GM12878 (cell line): ENCODE data around the gene CCSER1. TPM values are rescaled to one million over a fixed set of nuclear protein-coding genes. Genes with fewer than 3 reads are reported as not detected.

Experiments used
- ATAC-seq: fragments of 200-7000 bp; cut with Tn5 transposase; 3 replicates; pipeline ENCODE4 v1.9.1; 2020; ENCODE audit warnings: mild to moderate bottlenecking, moderate library complexity
- BruUV-seq: library from RNA; stranded (reverse); fragments of 400-500 nt; replicated peaks from 2 replicates; lab custom pipeline; 2021; lab: Mats Ljungman, UMichigan
- CTCF ChIA-PET: fragments of 300-600 bp; sonication (Branson Sonifier 250); formaldehyde crosslinking; extraction: SDS; loops from one replicate; lab custom pipeline; 2021; ENCODE audit warnings: inconsistent platforms; lab: Yijun Ruan, JAX
- POLR2A ChIA-PET: fragments of 350-600 bp; formaldehyde crosslinking; extraction: SDS; loops from one replicate; lab custom pipeline; 2021; ENCODE audit warnings: inconsistent platforms; lab: Charles Lee
- RAD21 ChIA-PET: fragments of 300-600 bp; sonication (Branson Sonifier 250); formaldehyde crosslinking; loops from one replicate; lab custom pipeline; 2023; ENCODE audit warnings: antibody characterized with exemption; ENCODE audit not compliant: unreplicated experiment; lab: Charles Lee
- SMC1A ChIA-PET: fragments of 300-600 bp; sonication (Branson Sonifier 250); formaldehyde crosslinking; loops from one replicate; lab custom pipeline; 2023; ENCODE audit not compliant: unreplicated experiment, uncharacterized antibody; lab: Charles Lee
- DNase-seq: peaks from one replicate; pipeline ENCODE4 v3.0.0-alpha.2; 2011; ENCODE audit warnings: low read depth, low spot score
- FAIRE-seq: peaks from 3 replicates; lab custom pipeline; 2011; peaks lifted over from hg19 to GRCh38; lab: Jason Lieb, UNC
- H2AFZ ChIP-seq: 2 replicates; pipeline ENCODE4 v1.6.0; 2011; ENCODE audit warnings: low read depth, low read length, control low read depth; ENCODE audit not compliant: control insufficient read depth
- H3K27ac ChIP-seq: 2 replicates; pipeline ENCODE4 v1.5.1; 2011; ENCODE audit warnings: control low read depth; ENCODE audit not compliant: control insufficient read depth, insufficient read depth
- H3K27me3 ChIP-seq, 2 experiments: replicated peaks in 1 of 2; 2 replicates each; pipeline versions ENCODE4 v1.6.0 to v1.6.1; 2011; ENCODE audit warnings: low read length in 1 of 2; ENCODE audit not compliant: control insufficient read depth in 2 of 2, insufficient read depth in 2 of 2
- H3K36me3 ChIP-seq, 2 experiments: 2 replicates each; pipeline ENCODE4 v1.5.1; 2011; ENCODE audit warnings: low read length in 1 of 2; ENCODE audit not compliant: control insufficient read depth in 2 of 2, insufficient read depth in 2 of 2
- H3K4me1 ChIP-seq: 2 replicates; pipeline ENCODE4 v1.6.1; 2011; ENCODE audit warnings: mild to moderate bottlenecking, low read length, moderate library complexity, mixed read lengths; ENCODE audit not compliant: control insufficient read depth, insufficient read depth
- H3K4me2 ChIP-seq: 2 replicates; pipeline ENCODE4 v1.6.0; 2011; ENCODE audit warnings: control low read depth; ENCODE audit not compliant: control insufficient read depth, insufficient read depth
- H3K4me3 ChIP-seq: fragments of 200-600 bp; sonication (generic); 2 replicates; pipeline ENCODE4 v1.5.1; 2016
- H3K79me2 ChIP-seq: 2 replicates; pipeline ENCODE4 v1.6.0; 2011; ENCODE audit warnings: low read length; ENCODE audit not compliant: control insufficient read depth, insufficient read depth
- H3K9ac ChIP-seq: 2 replicates; pipeline ENCODE4 v1.8.0; 2011; ENCODE audit warnings: low read length, control low read depth, mixed read lengths; ENCODE audit not compliant: control insufficient read depth, insufficient read depth
- H3K9me3 ChIP-seq: replicated peaks from 3 replicates; pipeline ENCODE4 v1.5.1; 2011; ENCODE audit warnings: mild to moderate bottlenecking, low read length; ENCODE audit not compliant: control insufficient read depth, insufficient read depth
- H4K20me1 ChIP-seq: 2 replicates; pipeline ENCODE4 v1.6.0; 2011; ENCODE audit not compliant: control insufficient read depth, insufficient read depth
- CBX5 ChIP-seq: sonication (generic); IDR thresholded peaks from 2 replicates; pipeline ENCODE4 v1.6.1; 2016; ENCODE audit warnings: low read depth, moderate library complexity, mild to moderate bottlenecking, inconsistent platforms
- CEBPB ChIP-seq, 2 experiments: fragments of 150-350 bp in 1 of 2; IDR thresholded peaks; 2 replicates each; pipeline ENCODE4 v1.6.1; 2012 to 2014; ENCODE audit warnings: low read depth in 2 of 2, low read length in 2 of 2, borderline replicate concordance in 1 of 2, inconsistent platforms in 1 of 2
- CEBPZ ChIP-seq: fragments of 150-350 bp; IDR thresholded peaks from 2 replicates; pipeline ENCODE4 v1.6.1; 2016; ENCODE audit warnings: low read depth, low read length
- E4F1 ChIP-seq: fragments of 450-650 bp; IDR thresholded peaks from 2 replicates; pipeline ENCODE4 v1.6.1; 2018; ENCODE audit warnings: borderline replicate concordance, mild to moderate bottlenecking; ENCODE audit not compliant: partially characterized antibody
- EZH2 ChIP-seq: IDR thresholded peaks from 2 replicates; pipeline ENCODE4 v1.6.1; 2012; ENCODE audit warnings: low read depth, mild to moderate bottlenecking, control low read depth, inconsistent platforms, low read length, borderline replicate concordance; ENCODE audit not compliant: control insufficient read depth
- FOXM1 ChIP-seq: IDR thresholded peaks from 2 replicates; pipeline ENCODE4 v1.6.1; 2012; ENCODE audit warnings: low read depth, mild to moderate bottlenecking, inconsistent platforms, low read length, moderate library complexity
- GABPA ChIP-seq: IDR thresholded peaks from 2 replicates; pipeline ENCODE4 v1.6.1; 2014; ENCODE audit warnings: antibody characterized with exemption, low read depth, mild to moderate bottlenecking, inconsistent platforms
- HDGF ChIP-seq: fragments of 450-650 bp; IDR thresholded peaks from 2 replicates; pipeline ENCODE4 v1.6.1; 2016; ENCODE audit warnings: antibody characterized with exemption
- IKZF2 ChIP-seq, 2 experiments: fragments of 450-650 bp; IDR thresholded peaks; 2 replicates each; pipeline ENCODE4 v1.6.1; 2017; ENCODE audit warnings: mild to moderate bottlenecking in 2 of 2, moderate library complexity in 2 of 2
- RUNX3 ChIP-seq: IDR thresholded peaks from 2 replicates; pipeline ENCODE4 v1.6.1; 2012; ENCODE audit warnings: low read length, inconsistent platforms
- SIX5 ChIP-seq: IDR thresholded peaks from 2 replicates; pipeline ENCODE4 v1.6.1; 2011; ENCODE audit warnings: mild to moderate bottlenecking, low read depth, low read length, moderate library complexity; ENCODE audit not compliant: severe bottlenecking
- SREBF2 ChIP-seq: IDR thresholded peaks from 2 replicates; pipeline ENCODE4 v1.6.1; 2012; ENCODE audit warnings: mild to moderate bottlenecking, low read length
- SRF ChIP-seq, 2 experiments: IDR thresholded peaks; 2 replicates each; pipeline ENCODE4 v1.6.1; 2011; ENCODE audit warnings: low read depth in 2 of 2, low read length in 2 of 2, mild to moderate bottlenecking in 1 of 2, moderate library complexity in 1 of 2
- ZNF274 ChIP-seq: IDR thresholded peaks from one replicate; pipeline ENCODE4 v1.8.0; 2011; ENCODE audit not compliant: insufficient read length, insufficient read depth
- WGBS: methylation state at CpG from one replicate; pipeline ENCODE4 v1.1.6; 2016; ENCODE audit warnings: low lambda C conversion rate; ENCODE audit not compliant: insufficient replicate concordance, insufficient coverage; ENCODE audit errors: missing lambda C conversion rate; 5-methylcytosine and 5-hydroxymethylcytosine counted together
- in situ Hi-C: fragments of 300-500 bp; cut with MboI; formaldehyde crosslinking; loops from 9 replicates; pipeline ENCODE4 v1.14.3; 2018; ENCODE audit warnings: mixed read lengths
- intact Hi-C: fragments of 100-400 bp; cut with micrococcal nuclease; formaldehyde crosslinking; loops from one replicate; pipeline ENCODE4 v1.14.2; 2022; ENCODE audit not compliant: unreplicated experiment
- polyA plus RNA-seq, 11 experiments: library from polyadenylated mRNA; depleted of rRNA in 4 of 11; unstranded in 6 of 11; stranded (reverse) in 5 of 11; fragments of >200 nt; fragmentation: Nextera tagmentation in 4 of 11; fragmentation: Illumina TruSeq in 1 of 11; extraction: Ambion mirVana in 4 of 11; extraction: Trizol in 1 of 11; gene quantifications; 1 replicate in 1 of 11; 2 replicates in 10 of 11; pipeline versions ENCODE4 v1.2.1 to v1.2.3, GENCODE V29; 2011 to 2016; ENCODE audit warnings: inconsistent platforms in 2 of 11, missing spikeins in 2 of 11, low read depth in 1 of 11
- total RNA-seq, 4 experiments: library from RNA; depleted of rRNA in 3 of 4; stranded (reverse); fragments of >200 nt in 3 of 4; fragmentation: Illumina TruSeq in 1 of 4; extraction: Trizol in 1 of 4; gene quantifications; 2 replicates each; pipeline versions ENCODE4 v1.2.1 to v1.2.3, GENCODE V29; 2013 to 2021
- TF ChIP-seq, protein P1 (sequence below): fragments of 450-650 bp; IDR thresholded peaks from 2 replicates; pipeline ENCODE4 v1.6.1; 2016; ENCODE audit warnings: mild to moderate bottlenecking
- TF ChIP-seq, protein P2 (sequence below): IDR thresholded peaks from 2 replicates; pipeline ENCODE4 v1.6.1; 2011; ENCODE audit warnings: low read depth, mild to moderate bottlenecking, low read length, moderate library complexity, borderline replicate concordance; ENCODE audit errors: extremely low read depth

Gene CCSER1
- total and polyA plus RNA-seq, 10 of the 15 experiments (the other 5 are each of a cell fraction or from before 2014, with no cell fraction given) = 0.22 to 2.7 (median 1.0) TPM

DNA sequence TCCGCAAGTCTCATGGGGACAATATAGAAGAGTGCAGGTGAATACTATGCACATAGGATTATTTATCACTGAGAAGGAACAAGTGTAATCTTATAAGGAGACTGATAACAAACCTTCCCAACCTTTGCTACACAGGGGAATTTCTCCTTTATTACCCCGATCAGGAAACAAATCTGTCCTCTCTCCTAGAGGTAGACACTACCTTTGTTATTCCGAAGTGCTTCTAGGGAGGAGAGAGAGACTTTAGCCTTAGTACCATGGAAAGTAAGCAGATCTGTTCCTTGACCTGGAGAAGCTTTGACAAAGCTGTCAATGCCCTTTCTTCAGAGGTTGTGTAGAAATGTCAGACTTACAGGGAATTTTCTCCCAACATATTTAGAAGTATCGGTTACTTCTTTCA is 475.5 kb downstream of the CCSER1 start (continued):
- no peak for TF ChIP-seq CEBPZ
- TF ChIP-seq CEBPB (IDR thresholded peaks at IDR 0.05; ENCODE audit: borderline replicate concordance in 1 of 2, low read depth in 2 of 2, low read length in 2 of 2) = no peak
- TF ChIP-seq SIX5 = no peak
- no peak for TF ChIP-seq FOXM1
- TF ChIP-seq EZH2 = no peak

DNA sequence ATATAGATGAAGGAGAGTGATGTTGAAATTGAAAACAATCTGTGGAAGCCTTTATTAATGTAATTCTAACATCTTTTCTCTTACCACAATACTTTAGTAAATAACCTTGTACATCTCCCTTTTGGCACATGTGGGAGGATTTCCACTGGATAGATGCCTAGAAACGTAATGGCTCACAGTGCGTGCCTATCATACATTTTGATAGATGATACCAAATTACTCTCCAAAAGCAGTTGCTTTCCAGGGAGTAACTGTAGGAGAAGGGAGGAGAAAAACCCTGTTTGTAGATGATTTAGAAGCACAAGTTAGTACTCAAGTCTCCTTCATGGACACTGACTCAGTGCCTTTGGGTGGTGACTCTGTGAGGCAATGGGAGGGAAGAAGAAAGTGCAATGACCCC is 476.3 kb downstream of the CCSER1 start:
- SMC1A ChIA-PET = interaction anchor here (1.0 kb wide), 1 partner anchor 295 kb away, joined by 3 read pairs; no protein-coding TSS in a partner anchor
- CTCF ChIA-PET = no interaction called here
- no peaks in the 10 kb centered on the region for H3K36me3 ChIP-seq
- no peak overlapping the region for H3K27ac ChIP-seq
- BruUV-seq = no TSS peak
- no peak overlapping the region for H2AFZ ChIP-seq
- no peaks in the 10 kb centered on the region for H3K79me2 ChIP-seq
- ATAC-seq (no peak), FAIRE-seq (no peak), DNase-seq (no peak)
- H3K4me3 ChIP-seq = no peak overlapping the region
- H3K4me1 ChIP-seq = no peaks in the 10 kb centered on the region
- in situ Hi-C loops (no loop called here), intact Hi-C loops (no loop called here)
- RAD21 ChIA-PET = no interaction called here
- no peaks in the 10 kb centered on the region for H3K9me3 ChIP-seq
- POLR2A ChIA-PET = interaction anchor here (1.6 kb wide), 1 partner anchor 8 kb away, joined by 3 read pairs; no protein-coding TSS in a partner anchor
- no peaks in the 10 kb centered on the region for H3K27me3 ChIP-seq
- no peaks in the 10 kb centered on the region for H4K20me1 ChIP-seq
- 0% methylated on average over 2 of the region's 2 CpGs for WGBS
- H3K9ac ChIP-seq = no peak overlapping the region
- H3K4me2 ChIP-seq = no peak overlapping the region
- TF ChIP-seq CBX5 = no peak
- TF ChIP-seq GABPA = no peak
- no peak for TF ChIP-seq SRF (IDR thresholded peaks at IDR 0.05; ENCODE audit: low read depth in 2 of 2, low read length in 2 of 2)
- TF ChIP-seq HDGF = no peak
- no peak for TF ChIP-seq SREBF2
- TF ChIP-seq, protein P1, sequence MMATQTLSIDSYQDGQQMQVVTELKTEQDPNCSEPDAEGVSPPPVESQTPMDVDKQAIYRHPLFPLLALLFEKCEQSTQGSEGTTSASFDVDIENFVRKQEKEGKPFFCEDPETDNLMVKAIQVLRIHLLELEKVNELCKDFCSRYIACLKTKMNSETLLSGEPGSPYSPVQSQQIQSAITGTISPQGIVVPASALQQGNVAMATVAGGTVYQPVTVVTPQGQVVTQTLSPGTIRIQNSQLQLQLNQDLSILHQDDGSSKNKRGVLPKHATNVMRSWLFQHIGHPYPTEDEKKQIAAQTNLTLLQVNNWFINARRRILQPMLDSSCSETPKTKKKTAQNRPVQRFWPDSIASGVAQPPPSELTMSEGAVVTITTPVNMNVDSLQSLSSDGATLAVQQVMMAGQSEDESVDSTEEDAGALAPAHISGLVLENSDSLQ = no peak
- TF ChIP-seq, protein P2, sequence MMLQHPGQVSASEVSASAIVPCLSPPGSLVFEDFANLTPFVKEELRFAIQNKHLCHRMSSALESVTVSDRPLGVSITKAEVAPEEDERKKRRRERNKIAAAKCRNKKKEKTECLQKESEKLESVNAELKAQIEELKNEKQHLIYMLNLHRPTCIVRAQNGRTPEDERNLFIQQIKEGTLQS = no peak
- TF ChIP-seq IKZF2 (IDR thresholded peaks at IDR 0.05) = no peak
- no peak for TF ChIP-seq E4F1
- TF ChIP-seq RUNX3 = no peak
- no peak for TF ChIP-seq ZNF274
